Activated CD8-positive, alpha-beta memory T cell treated with anti-CD3 and anti-CD28 coated beads for 1 hour (primary cell): Measurements from ENCODE around the gene PRRC2B.
A peak's percentile ranks its signal among the peaks of the same experiment; 100 is the strongest.
"Not testable (repeated sequence)": the region's sequence is repeated elsewhere in the genome, so short reads cannot be mapped to it uniquely, and the experiment has no call there.

Experiments
- DNase-seq, 2 donors: peaks; one replicate each; pipeline ENCODE4 v3.0.0-alpha.2; 2020; ENCODE audit warnings: low read depth in 1 of 2; ENCODE audit errors: extremely low read depth in 1 of 2

The PRRC2B gene

DNA sequence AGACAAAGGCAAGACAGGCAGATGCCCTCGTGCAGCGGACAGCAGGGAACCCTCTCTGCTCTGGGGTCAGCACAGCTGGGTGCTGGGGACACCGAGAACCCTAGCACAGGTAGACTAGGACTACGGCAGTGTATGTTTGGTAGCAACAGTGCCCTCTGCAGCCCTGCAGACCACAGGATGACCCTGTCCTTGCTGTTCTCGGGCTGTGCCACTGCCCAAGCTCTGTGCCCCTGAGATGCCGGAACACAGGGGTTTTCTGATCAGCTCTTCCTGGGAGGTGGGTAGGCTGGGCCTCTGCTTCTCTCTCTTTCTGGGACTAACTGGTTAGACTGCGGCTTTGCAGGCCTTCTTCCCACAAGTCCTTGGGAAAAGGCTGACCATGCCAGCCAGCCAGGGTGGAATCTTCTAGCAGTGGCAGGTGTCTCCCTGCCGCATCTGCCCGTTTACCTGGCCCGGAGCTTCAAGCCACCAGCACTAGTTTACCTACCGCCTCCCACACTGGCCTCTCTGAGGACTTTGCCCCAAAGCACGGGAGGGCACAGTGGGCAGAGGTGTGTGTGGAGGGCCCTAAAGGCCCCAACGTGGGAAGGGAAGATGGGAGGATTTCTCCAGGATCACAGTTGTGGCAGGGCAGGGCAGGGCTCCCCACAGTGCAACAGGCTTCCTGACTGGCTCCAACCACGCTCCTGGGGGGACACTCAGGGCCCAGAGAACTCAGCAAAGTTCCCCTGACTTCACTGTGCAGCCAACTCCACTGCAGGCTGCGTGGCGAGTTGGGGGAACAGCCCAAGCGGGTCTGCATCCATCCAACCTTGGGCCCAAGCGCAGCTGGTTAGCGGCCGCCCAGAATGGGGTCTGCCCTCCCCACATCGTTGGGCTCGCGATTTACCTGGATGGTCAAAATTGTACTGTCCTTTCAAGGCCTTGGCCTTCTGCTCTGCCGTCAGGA is 136.0 kb downstream of the PRRC2B start:
- no peak for DNase-seq

DNA sequence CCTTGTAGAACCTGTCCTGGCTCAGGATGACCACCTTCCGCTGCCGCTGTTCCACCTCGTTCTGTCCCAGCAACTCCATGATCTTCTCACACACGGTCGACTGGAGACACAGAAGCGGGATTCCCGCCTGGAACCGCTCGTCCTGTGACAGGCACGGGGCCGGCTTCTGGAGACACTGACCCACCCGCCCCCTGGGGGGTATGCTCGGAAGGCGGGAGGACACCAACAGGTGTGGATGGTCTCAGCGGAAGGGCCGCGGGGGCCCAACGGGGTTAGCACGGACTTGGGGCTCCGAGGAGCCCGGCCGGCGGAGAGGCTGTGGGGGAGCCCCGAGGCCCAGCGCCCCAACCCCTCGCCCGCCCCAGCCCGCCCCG is 136.6 kb downstream of the PRRC2B start:
- no peak for DNase-seq

DNA sequence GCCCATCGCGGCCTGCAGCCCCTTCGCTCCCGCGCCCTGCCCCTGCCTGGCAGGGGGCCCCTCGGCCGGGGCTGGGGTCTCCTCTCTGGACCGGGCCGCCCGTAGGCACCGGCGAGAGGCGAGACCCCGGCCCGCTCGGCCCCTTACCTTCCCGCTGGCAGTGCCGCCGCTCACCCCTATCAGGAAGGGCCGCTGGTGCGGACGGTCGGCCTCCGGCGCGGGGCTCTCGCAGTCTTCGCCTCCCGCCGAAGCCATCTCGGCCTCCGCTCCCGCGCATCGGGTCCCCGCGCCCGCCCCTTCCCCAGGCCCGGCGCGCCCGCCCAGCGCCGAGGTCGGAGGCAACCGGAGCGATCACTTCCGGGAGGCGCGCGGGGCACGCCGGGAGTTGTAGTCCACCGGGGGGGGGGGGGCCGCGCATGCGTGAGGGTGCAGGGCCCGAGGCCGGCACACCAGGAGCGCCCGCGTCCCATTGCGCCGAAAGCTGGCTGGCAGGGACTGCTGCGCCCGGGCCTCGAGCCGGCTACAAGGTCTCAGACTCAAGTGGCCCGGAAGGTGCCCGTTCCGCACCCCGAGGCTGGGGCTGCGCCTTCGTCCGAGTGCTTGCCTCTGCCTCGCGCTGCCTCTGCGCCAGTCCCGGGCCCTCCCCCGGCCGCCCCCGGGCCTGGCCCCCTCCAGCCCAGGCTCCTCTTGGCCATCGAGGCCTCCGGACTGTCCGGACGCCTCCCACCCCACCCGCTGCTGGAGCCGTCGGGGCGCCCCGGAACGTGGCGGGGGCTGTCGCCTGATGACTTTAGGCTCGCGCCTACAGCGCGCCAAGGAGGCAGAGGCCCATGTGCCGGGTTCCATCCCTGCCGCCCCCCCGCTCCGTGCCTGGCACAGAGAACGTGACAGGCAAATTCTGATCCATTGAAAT is 137.3 kb downstream of the PRRC2B start, which contains the start of gene UCK1:
TSS of gene UCK1 (minus strand) at position 344 of the 913 bp plus-strand sequence. CDS start at position 255, 89 bp downstream.
- peak; percentile 33 to 65 for DNase-seq

DNA sequence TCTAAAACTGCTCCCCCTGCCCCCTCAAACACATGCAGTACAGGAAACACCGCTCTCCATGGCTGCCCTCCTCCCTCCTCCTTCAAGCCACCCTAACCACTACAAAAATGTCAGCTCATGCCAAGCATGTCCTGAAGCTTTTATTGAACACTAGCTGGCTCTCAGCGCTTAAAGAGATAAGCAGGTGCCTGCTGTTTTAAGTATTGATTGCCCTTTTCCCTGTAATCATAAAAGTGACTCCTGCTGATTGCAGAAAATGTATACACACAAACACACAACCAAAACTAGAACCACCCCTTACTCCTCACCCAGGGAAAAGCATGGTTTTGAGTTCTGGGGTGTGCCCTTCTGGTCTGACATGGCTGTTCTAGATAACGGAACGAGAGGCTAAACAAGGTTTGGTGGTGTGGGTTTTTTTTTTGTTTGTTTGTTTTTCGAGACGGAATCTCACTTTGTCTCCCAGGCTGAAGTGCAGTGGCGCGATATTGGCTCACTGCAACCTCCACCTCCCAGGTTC is 140.9 kb downstream of the PRRC2B start:
- DNase-seq: no peak

DNA sequence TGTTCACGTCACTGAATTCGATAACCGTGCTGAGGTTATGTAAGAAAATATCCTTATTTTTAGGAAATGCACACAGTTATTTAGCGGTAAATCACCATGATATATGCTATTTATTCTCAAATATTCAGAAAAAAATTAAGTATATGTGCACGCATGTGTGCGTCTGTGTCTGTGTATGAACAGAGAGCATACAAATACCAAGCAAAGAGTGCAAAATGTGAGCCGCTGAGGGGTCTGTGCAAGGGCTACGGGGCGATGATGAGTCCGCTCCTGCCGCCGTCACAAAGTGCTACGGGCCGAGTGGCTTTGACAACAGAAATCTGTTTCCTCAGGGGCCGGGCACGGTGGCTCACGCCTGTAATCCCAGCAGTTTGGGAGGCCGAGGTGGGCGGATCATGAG is 144.1 kb downstream of the PRRC2B start:
- no peak for DNase-seq

DNA sequence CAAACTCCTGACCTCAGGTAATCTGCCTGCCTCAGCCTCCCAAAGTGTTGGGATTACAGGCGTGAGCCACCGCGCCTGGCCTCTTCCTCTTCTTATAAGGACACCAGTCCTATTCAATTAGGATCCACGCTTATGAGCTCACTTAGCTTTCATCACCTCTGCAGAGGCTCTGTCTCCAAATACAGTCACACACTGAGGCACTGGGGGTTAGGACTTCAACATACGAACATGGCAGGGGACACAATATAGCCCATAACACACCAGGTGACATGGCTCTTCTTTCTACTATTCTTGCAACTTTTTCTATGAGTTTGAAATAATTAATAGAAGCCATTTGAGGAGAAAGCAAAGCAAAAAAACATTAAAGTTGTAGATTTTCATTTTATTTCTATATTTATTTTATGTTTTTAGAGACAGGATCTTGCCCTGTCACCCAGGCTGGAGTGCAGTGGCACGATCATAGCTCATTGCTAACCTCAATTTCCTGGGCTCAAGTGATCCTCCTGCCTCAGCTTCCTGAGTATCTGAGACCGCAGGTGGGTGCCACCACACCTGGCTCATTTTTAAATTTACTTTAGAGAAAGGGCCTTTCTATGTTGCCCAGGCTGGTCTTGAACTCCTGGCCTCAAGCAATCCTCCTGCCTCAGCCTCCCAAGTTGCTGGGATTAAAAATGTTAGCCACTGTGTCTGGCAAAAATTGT is 145.5 kb downstream of the PRRC2B start:
- DNase-seq: no peak

DNA sequence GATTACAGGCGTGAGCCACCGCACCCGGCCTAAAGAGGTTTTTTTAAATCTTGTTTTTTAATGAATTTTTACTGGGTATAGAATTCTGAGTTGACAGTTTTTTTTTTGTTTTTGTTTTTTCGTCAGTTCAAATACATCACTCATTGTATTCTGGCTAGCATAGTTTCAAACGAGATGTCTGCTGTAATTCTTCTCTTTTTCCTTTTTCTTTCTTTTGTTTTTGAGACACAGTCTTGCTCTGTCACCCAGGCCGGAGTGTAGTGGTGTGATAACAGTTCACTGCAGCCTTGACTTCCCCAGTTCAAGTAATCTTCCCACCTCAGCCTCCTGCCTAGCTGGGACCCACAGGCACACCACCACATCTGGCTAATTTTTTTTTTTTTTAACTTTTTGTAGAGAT is 149.3 kb downstream of the PRRC2B start:
- DNase-seq: no peak

DNA sequence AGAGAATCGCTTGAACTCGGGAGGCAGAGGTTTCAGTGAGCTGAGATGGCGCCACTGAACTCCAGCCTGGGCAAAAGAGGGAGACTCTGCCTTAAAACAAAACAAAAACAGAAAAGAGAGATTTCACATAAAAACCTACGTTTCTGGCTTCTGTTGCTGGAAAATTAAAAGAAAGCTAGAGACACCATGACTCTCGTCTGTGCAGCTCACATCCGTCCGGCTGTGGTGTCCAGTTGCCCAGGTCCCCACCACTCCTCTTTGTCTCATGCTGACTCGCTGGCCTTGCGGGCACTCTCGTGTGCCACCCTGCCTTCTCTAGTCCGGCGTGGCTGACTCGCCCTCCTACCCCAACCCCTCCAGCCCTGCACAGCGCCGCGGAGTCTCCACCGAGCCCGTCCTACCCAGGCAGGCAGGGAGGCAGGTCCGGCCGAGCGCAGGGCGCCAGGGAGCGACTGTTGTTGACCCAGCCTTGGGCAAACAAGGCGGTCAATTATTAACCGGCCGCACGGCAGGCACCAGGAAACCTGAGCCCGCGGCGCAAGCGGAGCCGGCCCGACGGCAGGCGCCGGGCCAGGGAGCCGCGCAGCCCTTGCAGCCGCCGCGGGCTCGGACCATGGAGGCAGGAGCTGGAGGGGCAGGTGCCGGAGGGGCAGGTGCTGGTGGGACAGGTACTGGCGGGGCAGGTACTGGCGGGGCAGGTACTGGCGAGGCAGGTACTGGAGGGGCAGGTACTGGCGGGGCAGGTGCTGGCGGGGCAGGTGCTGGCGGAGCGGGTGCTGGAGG is 151.3 kb downstream of the PRRC2B start, which contains the start of gene PRRT1B:
TSS of gene PRRT1B (plus strand) at position 521 of the 783 bp plus-strand sequence. CDS start at position 614, 93 bp downstream.
- no peak for DNase-seq

DNA sequence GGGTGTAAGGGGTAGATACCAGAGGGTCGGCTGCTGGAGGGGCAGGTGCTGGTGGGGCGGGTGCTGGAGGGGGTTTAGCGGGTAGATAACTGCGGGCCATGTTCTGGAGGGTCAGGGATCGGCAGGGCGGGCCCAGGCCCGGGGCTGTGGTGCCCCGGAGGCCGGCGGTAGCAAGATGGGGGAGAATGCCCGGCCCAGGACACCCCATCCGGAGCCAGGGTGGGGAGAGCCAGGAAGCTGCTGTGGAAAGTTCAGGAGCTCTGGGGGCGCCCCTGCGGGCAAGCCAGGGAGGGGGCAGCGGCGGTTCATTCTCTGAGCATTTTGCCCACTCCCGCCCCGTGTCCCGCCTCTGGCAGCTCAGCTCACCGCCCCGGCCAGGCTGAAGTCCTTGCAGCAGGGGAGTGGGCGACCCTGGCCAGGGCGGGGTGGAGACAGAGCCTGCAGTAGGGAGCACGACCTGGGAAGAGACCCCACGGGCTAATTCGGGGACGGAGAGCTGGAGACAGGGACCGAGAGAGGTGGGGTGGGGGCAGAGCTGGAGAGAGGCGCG is 152.0 kb downstream of the PRRC2B start:
- no peak for DNase-seq

DNA sequence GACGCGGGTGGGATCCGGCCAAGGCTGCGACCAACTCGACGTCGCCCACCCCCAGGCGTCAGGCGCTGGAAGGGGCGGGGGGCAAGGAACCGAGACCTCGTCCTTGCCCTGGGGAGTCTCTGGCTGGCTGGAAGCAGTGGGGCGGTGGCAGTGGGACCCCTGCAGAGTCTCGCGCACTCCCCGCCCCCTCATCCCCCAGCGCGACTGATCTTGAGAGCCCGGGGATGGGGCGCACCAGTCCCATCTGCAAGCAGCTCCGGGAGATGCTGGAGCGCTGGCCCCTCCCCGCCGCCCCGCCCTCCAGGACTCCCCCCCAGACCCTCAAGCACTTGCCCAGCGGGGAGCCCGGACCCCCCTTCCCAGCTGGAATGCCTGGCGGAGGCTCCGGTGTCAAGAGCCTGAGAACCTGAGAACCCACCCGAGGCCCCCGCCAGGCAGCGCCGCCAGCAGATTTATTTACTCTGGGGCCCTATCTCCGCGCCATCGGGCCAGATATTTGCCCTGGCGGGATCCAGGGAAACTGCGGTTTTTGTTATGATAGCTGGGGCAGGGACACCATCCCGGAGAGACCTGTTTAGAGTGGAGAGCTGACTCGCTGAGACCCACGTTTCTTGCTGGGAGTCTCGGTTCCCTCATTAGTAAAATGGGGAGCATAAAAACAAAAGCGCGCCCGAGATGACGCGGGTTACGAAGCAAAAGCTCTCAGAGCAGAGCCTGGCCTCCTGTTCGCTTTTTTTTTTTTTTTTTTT is 152.6 kb downstream of the PRRC2B start:
- DNase-seq: no peak

DNA sequence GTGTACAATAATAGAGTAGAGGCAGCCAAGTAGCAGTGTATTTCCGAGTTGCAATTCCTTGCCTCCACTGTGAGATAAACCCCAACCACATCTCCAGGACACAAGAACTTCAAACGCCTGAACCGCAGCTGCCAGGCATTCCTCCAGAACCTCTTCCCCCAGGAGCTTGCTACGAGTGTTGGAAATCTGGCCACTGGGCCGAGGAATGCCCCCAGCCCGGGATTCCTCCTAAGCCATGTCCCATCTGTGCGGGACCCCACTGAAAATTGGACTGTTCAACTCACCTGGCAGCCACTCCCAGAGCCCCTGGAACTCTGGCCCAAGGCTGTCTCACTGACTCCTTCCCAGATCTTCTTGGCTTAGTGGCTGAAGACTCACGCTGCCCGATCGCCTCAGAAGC is 155.3 kb downstream of the PRRC2B start:
- not testable (repeated sequence) for DNase-seq
